NT2/D1 (cell line): ENCODE results near the gene FRY.

Source experiments
- SUZ12 ChIP-seq: IDR thresholded peaks from 2 replicates; pipeline ENCODE4 v1.6.1; 2011; ENCODE audit not compliant: insufficient read length, insufficient read depth; ENCODE audit errors: extremely low read depth
- YY1 ChIP-seq: IDR thresholded peaks from 2 replicates; pipeline ENCODE4 v1.6.1; 2011; ENCODE audit not compliant: insufficient read length, insufficient read depth
- ZNF274 ChIP-seq: IDR thresholded peaks from 2 replicates; pipeline ENCODE4 v1.6.1; 2011; ENCODE audit warnings: mild to moderate bottlenecking, low read depth, low read length

GRCh38 chr13:32315238-32316027, 283.9 kb downstream of the FRY start, which contains the start of the genes BRCA2 and ZAR1L:
- TF ChIP-seq YY1 (no peak), ZNF274 (no peak), SUZ12 (no peak)
